ENCODE data around the gene TRPV6. TPM values are rescaled to one million over a fixed set of nuclear protein-coding genes. Genes with fewer than 3 reads are reported as not detected.

TRPV6 gene
- total RNA-seq, 1 donor from 2014 or later, result not detected

DNA sequence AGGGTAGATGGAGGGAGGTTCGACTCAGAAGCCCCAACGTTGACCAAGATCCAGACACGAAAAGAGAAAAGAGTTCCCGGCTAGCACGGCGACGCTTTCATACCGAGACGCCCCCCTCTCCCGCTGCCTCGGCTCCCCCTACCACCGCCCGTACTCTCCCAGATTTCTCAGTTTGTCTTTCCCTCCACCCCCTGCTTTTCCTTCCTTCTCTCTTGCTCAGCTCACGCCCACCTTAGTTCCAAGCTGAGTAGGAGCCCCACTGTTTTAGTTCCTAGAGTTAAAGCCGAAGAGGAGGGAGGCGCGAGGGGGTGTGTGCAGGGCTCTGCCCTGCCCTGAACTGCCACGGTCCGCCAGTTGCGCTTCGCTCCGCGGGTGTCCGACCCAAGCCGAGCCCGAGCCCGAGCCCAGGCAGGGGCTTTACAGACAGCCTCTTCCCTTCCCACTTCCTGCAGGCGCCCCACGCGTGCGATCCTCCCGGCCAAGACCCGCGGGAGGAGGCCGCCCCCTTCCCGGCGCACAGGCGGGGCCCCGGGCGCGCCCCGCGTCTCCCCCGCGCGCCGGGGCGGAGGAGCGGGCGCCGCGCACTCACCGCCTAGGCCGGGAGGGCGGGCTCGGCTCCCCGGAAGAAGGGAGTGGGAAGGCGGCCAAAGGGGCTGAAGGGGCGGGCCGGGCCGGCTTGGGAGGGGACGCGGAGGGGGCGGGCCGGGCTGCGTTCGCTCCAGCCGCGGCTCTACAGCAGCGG, 31.0 kb downstream of the TRPV6 start, which contains the start of gene EPHB6:
Gene EPHB6, plus strand, starts transcription at position 705 of the 742 bp plus-strand sequence. CDS start 8,152 bp downstream, outside the sequence.
- Mint-ChIP-seq H3K36me3 (ENCODE audit: low read depth, unreplicated experiment) (no peaks in the 10 kb centered on the region), H3K27me3 (ENCODE audit: unreplicated experiment) (peaks cover 9% of the 10 kb centered on the region), H3K27ac (ENCODE audit: unreplicated experiment) (no peak within 1 kb of the TSS), H3K9me3 (ENCODE audit: unreplicated experiment) (no peaks in the 10 kb centered on the region), H3K4me3 (ENCODE audit: unreplicated experiment) (peak within 1 kb of the TSS; percentile 97), H3K4me1 (ENCODE audit: unreplicated experiment) (peaks cover 3% of the 10 kb centered on the region)
- no peak for TF ChIP-seq CTCF (IDR thresholded peaks at IDR 0.05; ENCODE audit: unreplicated experiment)
- peak; percentile 49 for DNase-seq (ENCODE audit: low spot score)

- peaks cover 9% of the 10 kb centered on the region for H3K27me3 Mint-ChIP-seq (ENCODE audit: unreplicated experiment)
- peaks cover 3% of the 10 kb centered on the region for H3K4me1 Mint-ChIP-seq (ENCODE audit: unreplicated experiment)
- peak; percentile 62 for DNase-seq (ENCODE audit: low spot score)
- no peaks in the 10 kb centered on the region for H3K36me3 Mint-ChIP-seq (ENCODE audit: low read depth, unreplicated experiment)
- peak overlapping the region; percentile 97 for H3K4me3 Mint-ChIP-seq (ENCODE audit: unreplicated experiment)
- no peak overlapping the region for H3K27ac Mint-ChIP-seq (ENCODE audit: unreplicated experiment)
- peak; percentile 61 for TF ChIP-seq CTCF (IDR thresholded peaks at IDR 0.05; ENCODE audit: unreplicated experiment)
- no peaks in the 10 kb centered on the region for H3K9me3 Mint-ChIP-seq (ENCODE audit: unreplicated experiment)
Measured at GRCh38 chr7:142853739-142854371, 31.7 kb downstream of the TRPV6 start.

GRCh38 chr7:142851919-142852318, 33.6 kb downstream of the TRPV6 start:
- TF ChIP-seq CTCF (IDR thresholded peaks at IDR 0.05; ENCODE audit: unreplicated experiment), result no peak
- Mint-ChIP-seq H3K27me3 (ENCODE audit: unreplicated experiment) (peaks cover 8% of the 10 kb centered on the region), H3K9me3 (ENCODE audit: unreplicated experiment) (no peaks in the 10 kb centered on the region), H3K27ac (ENCODE audit: unreplicated experiment) (no peak overlapping the region), H3K4me3 (ENCODE audit: unreplicated experiment) (no peak overlapping the region), H3K36me3 (ENCODE audit: low read depth, unreplicated experiment) (no peaks in the 10 kb centered on the region), H3K4me1 (ENCODE audit: unreplicated experiment) (peaks cover 3% of the 10 kb centered on the region)
- DNase-seq (ENCODE audit: low spot score), result no peak

DNA sequence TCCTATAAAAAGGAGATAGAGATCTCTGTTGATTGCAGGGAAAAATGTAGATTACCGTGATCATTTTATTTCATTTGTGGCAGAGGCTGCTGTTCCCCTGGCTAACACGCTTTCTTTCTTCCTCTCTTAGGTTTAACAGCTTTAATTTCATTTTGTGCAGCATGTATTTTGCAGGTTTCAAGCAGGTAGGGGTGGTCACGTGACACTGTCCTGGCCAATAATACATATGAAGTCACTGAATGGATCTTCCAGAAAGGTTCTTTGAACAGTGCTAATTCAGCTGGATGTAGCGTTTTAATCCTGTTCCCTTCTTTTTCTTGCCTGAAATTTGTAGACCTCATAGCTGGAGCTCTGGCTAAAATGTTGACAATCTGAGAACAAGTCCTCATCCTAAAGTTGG, 34.3 kb downstream of the TRPV6 start:
- Mint-ChIP-seq H3K4me3 (ENCODE audit: unreplicated experiment) (no peak overlapping the region), H3K36me3 (ENCODE audit: low read depth, unreplicated experiment) (no peaks in the 10 kb centered on the region), H3K9me3 (ENCODE audit: unreplicated experiment) (no peaks in the 10 kb centered on the region), H3K27ac (ENCODE audit: unreplicated experiment) (no peak overlapping the region), H3K4me1 (ENCODE audit: unreplicated experiment) (peaks cover 3% of the 10 kb centered on the region), H3K27me3 (ENCODE audit: unreplicated experiment) (peaks cover 5% of the 10 kb centered on the region)
- no peak for TF ChIP-seq CTCF (IDR thresholded peaks at IDR 0.05; ENCODE audit: unreplicated experiment)
- no peak for DNase-seq (ENCODE audit: low spot score)

GRCh38 chr7:142847353-142847752, 38.2 kb downstream of the TRPV6 start:
- H3K27ac Mint-ChIP-seq (ENCODE audit: unreplicated experiment), result no peak overlapping the region
- TF ChIP-seq CTCF (IDR thresholded peaks at IDR 0.05; ENCODE audit: unreplicated experiment), result no peak

More at GRCh38 chr7:142847353-142847752, 38.2 kb downstream of the TRPV6 start:
- no peak overlapping the region for H3K4me3 Mint-ChIP-seq (ENCODE audit: unreplicated experiment)
- H3K4me1 Mint-ChIP-seq (ENCODE audit: unreplicated experiment), result no peaks in the 10 kb centered on the region
- DNase-seq (ENCODE audit: low spot score), result no peak
- H3K36me3 Mint-ChIP-seq (ENCODE audit: low read depth, unreplicated experiment), result no peaks in the 10 kb centered on the region
- peaks cover 4% of the 10 kb centered on the region for H3K9me3 Mint-ChIP-seq (ENCODE audit: unreplicated experiment)
- peaks cover under 1% of the 10 kb centered on the region for H3K27me3 Mint-ChIP-seq (ENCODE audit: unreplicated experiment)
